Caco-2 (cell line): Measurements from ENCODE around the gene LONP2. TPM values are rescaled to one million over a fixed set of nuclear protein-coding genes. Genes with fewer than 3 reads are reported as not detected.

Experiments
- BruUV-seq: library from RNA; stranded (reverse); fragments of 400-500 nt; replicated peaks from 2 replicates; lab custom pipeline; 2021; lab: Mats Ljungman, UMichigan
- CTCF ChIA-PET: fragments of 300-600 bp; sonication (Branson Sonifier 250); formaldehyde crosslinking; loops from one replicate; lab custom pipeline; 2022; ENCODE audit warnings: antibody characterized with exemption; lab: Charles Lee
- POLR2A ChIA-PET: fragments of 300-600 bp; sonication (Branson Sonifier 250); formaldehyde crosslinking; loops from one replicate; lab custom pipeline; 2022; ENCODE audit warnings: antibody characterized with exemption; lab: Charles Lee
- DNase-seq, 2 experiments: peaks; one replicate each; pipeline versions ENCODE4 v3.0.0 to v3.0.0-alpha.2; 2020 to 2022
- H3K27me3 ChIP-seq: replicated peaks from 2 replicates; pipeline ENCODE4 v1.6.0; 2011; ENCODE audit warnings: low read length; ENCODE audit not compliant: control insufficient read depth, insufficient read depth
- H3K36me3 ChIP-seq: 2 replicates; pipeline ENCODE4 v1.5.1; 2011; ENCODE audit warnings: low read length; ENCODE audit not compliant: control insufficient read depth, insufficient read depth
- H3K4me1 ChIP-seq: fragments of 250-450 bp; sonication (Bioruptor Pico); 2 replicates; pipeline ENCODE4 v1.5.1; 2020; ENCODE audit warnings: mild to moderate bottlenecking
- H3K4me3 ChIP-seq: 2 replicates; pipeline ENCODE4 v1.5.1; 2011; ENCODE audit warnings: low read depth, mild to moderate bottlenecking, control low read depth, low read length
- H3K9me3 ChIP-seq: fragments of 250-450 bp; sonication (Bioruptor Pico); 2 replicates; pipeline ENCODE4 v1.5.1; 2020; ENCODE audit warnings: mild to moderate bottlenecking, moderate library complexity
- H3K27ac Mint-ChIP-seq: one replicate; pipeline ENCODE4 v1.8.0; 2022; ENCODE audit warnings: mixed read lengths; ENCODE audit not compliant: unreplicated experiment
- H3K27me3 Mint-ChIP-seq: one replicate; pipeline ENCODE4 v1.8.0; 2022; ENCODE audit warnings: mixed read lengths; ENCODE audit not compliant: insufficient read depth, unreplicated experiment
- H3K36me3 Mint-ChIP-seq: one replicate; pipeline ENCODE4 v1.8.0; 2022; ENCODE audit warnings: mild to moderate bottlenecking, mixed read lengths; ENCODE audit not compliant: insufficient read depth, unreplicated experiment
- H3K4me1 Mint-ChIP-seq: one replicate; pipeline ENCODE4 v1.8.0; 2022; ENCODE audit warnings: low read depth, mixed read lengths; ENCODE audit not compliant: unreplicated experiment
- H3K4me3 Mint-ChIP-seq: one replicate; pipeline ENCODE4 v1.8.0; 2022; ENCODE audit warnings: mild to moderate bottlenecking, moderate library complexity, mixed read lengths; ENCODE audit not compliant: unreplicated experiment
- H3K9me3 Mint-ChIP-seq: one replicate; pipeline ENCODE4 v1.8.0; 2022; ENCODE audit warnings: mixed read lengths; ENCODE audit not compliant: unreplicated experiment
- CTCF ChIP-seq, 2 experiments: fragments of 200-600 bp in 1 of 2; IDR thresholded peaks; 1 replicate in 1 of 2; 2 replicates in 1 of 2; pipeline versions ENCODE4 v1.5.1 to v1.8.0; 2011 to 2022; ENCODE audit warnings: antibody characterized with exemption in 1 of 2, control low read depth in 1 of 2, inconsistent platforms in 1 of 2, low read depth in 1 of 2, low read length in 1 of 2, mild to moderate bottlenecking in 1 of 2, moderate library complexity in 1 of 2; ENCODE audit not compliant: insufficient read depth in 1 of 2, severe bottlenecking in 1 of 2, unreplicated experiment in 1 of 2
- intact Hi-C: fragments of 100-400 bp; cut with micrococcal nuclease; formaldehyde crosslinking; loops from one replicate; pipeline ENCODE4 v1.10.0; 2022; ENCODE audit not compliant: unreplicated experiment
- total RNA-seq: library from RNA; stranded (reverse); gene quantifications from 2 replicates; pipeline ENCODE4 v1.2.3, GENCODE V29; 2022

LONP2 gene
- total RNA-seq, 1 experiment from 2014 or later: 32.1 TPM

DNA sequence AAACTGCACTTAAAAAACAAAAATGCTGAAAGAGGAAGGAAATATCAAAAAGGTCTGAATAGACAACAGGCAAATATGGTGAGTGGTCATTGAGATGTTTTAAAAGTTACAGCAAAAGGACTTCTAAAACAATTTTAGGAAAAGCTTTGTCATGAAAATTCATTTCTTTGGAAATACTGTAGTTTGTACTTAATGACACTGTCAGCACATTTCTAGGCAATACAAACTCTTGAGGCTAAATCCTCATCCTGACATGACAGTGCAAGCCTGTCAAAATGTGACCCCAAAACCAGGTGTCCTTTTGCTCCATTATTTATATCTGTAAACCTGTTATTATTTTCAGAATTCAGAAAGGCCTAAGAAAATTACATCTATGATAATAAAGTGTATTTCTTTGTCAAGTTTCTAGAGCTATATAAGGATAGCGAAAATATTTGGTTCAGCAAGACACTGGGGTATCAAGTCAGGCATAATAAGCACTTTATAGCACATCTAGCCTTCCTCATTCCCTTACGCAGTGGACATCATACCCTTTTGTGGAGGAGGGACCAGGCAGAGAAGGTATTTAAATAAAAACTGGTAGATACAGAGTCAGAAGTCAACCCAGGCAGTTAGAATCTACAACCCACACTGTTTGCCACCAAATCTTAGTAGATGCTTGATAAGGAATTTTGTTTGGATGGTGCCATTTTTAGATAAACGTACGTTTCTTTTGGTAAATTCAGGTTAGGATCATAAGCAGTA, 112.7 kb downstream of the LONP2 start:
- POLR2A ChIA-PET: no interaction called here
- no peak for TF ChIP-seq CTCF (IDR thresholded peaks at IDR 0.05; ENCODE audit: insufficient read depth in 1 of 2, low read depth in 1 of 2, low read length in 1 of 2, severe bottlenecking in 1 of 2, unreplicated experiment in 1 of 2)
- Histone ChIP-seq H3K9me3 (no peaks in the 10 kb centered on the region), H3K4me3 (no peak overlapping the region), H3K36me3 (no peaks in the 10 kb centered on the region), H3K27me3 (no peaks in the 10 kb centered on the region), H3K4me1 (no peaks in the 10 kb centered on the region)
- no peaks in the 10 kb centered on the region for H3K9me3 Mint-ChIP-seq
- H3K4me3 Mint-ChIP-seq: no peak overlapping the region
- H3K36me3 Mint-ChIP-seq: peaks cover 42% of the 10 kb centered on the region
- no peaks in the 10 kb centered on the region for H3K27me3 Mint-ChIP-seq
- intact Hi-C loops: no loop called here
- no peak for DNase-seq
- BruUV-seq: no TSS peak
- H3K27ac Mint-ChIP-seq: no peak overlapping the region
- no peaks in the 10 kb centered on the region for H3K4me1 Mint-ChIP-seq
- CTCF ChIA-PET: interaction anchor here (1.5 kb wide), 1 partner anchor 170 kb away, joined by 8 read pairs; no protein-coding TSS in a partner anchor

DNA sequence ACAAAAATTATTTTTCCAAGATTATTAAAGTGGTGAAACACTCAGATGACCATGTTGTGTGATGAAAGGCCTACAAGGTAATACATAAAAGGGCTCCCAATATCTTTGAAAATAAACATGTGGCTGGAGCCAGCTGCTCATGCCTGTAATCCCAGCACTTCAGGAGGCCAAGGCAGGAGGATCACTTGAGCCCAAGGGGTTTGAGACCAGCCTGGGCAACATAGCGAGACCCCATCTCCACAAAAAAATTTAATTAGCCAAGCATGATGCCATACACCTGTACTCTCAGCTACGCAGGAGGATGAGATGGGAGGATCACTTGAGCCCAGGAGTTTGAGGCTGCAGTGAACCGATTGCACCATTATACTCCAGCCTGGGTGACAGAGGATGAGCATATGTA, 114.3 kb downstream of the LONP2 start:
- H3K27ac Mint-ChIP-seq: no peak overlapping the region
- Histone ChIP-seq H3K4me1 (no peaks in the 10 kb centered on the region), H3K9me3 (no peaks in the 10 kb centered on the region), H3K36me3 (no peaks in the 10 kb centered on the region), H3K4me3 (no peak overlapping the region), H3K27me3 (no peaks in the 10 kb centered on the region)
- peaks cover 41% of the 10 kb centered on the region for H3K36me3 Mint-ChIP-seq
- intact Hi-C loops: no loop called here
- no peaks in the 10 kb centered on the region for H3K27me3 Mint-ChIP-seq
- no peaks in the 10 kb centered on the region for H3K4me1 Mint-ChIP-seq
- H3K9me3 Mint-ChIP-seq: no peaks in the 10 kb centered on the region
- H3K4me3 Mint-ChIP-seq: no peak overlapping the region
- TF ChIP-seq CTCF (IDR thresholded peaks at IDR 0.05; ENCODE audit: insufficient read depth in 1 of 2, low read depth in 1 of 2, low read length in 1 of 2, severe bottlenecking in 1 of 2, unreplicated experiment in 1 of 2): no peak
- no peak for DNase-seq
- no TSS peak for BruUV-seq
- ChIA-PET CTCF (no interaction called here), POLR2A (no interaction called here)

GRCh38 chr16:48359983-48360382, 115.9 kb downstream of the LONP2 start:
- ChIA-PET CTCF (no interaction called here), POLR2A (no interaction called here)
- TF ChIP-seq CTCF (IDR thresholded peaks at IDR 0.05; ENCODE audit: insufficient read depth in 1 of 2, low read depth in 1 of 2, low read length in 1 of 2, severe bottlenecking in 1 of 2, unreplicated experiment in 1 of 2): no peak
- H3K4me3 ChIP-seq: no peak overlapping the region
- H3K27me3 ChIP-seq: no peaks in the 10 kb centered on the region
- H3K4me1 ChIP-seq: no peaks in the 10 kb centered on the region
- H3K4me3 Mint-ChIP-seq: no peak overlapping the region
- H3K36me3 Mint-ChIP-seq: peaks cover 28% of the 10 kb centered on the region
- no peaks in the 10 kb centered on the region for H3K4me1 Mint-ChIP-seq
- no peaks in the 10 kb centered on the region for H3K27me3 Mint-ChIP-seq
- no peak overlapping the region for H3K27ac Mint-ChIP-seq
- H3K9me3 Mint-ChIP-seq: no peaks in the 10 kb centered on the region
- H3K36me3 ChIP-seq: no peaks in the 10 kb centered on the region
- no TSS peak for BruUV-seq
- intact Hi-C loops: no loop called here
- no peaks in the 10 kb centered on the region for H3K9me3 ChIP-seq
- DNase-seq: no peak
